Fibroblast of skin of abdomen (primary cell): ENCODE data around the gene ZFAND3.
"Not testable (repeated sequence)": the region's sequence is repeated elsewhere in the genome, so short reads cannot be mapped to it uniquely, and the experiment has no call there.

Source experiments
- DNase-seq: peaks from one replicate; pipeline ENCODE4 v3.0.0-alpha.2; 2013

ZFAND3 gene

DNA sequence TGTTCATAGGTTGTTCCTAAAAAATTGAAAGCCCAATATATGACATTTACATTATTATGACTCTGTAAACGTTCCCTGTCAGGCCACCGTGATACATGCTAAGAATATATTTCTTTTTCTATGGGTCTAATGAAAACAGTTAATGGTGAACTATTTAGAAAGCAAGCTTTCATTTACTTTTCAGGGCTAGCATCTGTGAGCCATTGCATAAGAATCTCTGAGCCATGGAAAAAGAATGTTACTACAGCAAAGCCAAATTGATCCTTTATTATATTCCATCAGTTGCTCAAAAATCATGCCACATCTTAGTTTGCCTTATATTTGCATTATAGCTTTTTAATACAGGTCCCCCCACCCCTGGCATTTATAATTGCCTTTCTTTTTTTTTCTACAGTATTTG, 275.5 kb downstream of the ZFAND3 start:
- DNase-seq: peak; percentile 74

DNA sequence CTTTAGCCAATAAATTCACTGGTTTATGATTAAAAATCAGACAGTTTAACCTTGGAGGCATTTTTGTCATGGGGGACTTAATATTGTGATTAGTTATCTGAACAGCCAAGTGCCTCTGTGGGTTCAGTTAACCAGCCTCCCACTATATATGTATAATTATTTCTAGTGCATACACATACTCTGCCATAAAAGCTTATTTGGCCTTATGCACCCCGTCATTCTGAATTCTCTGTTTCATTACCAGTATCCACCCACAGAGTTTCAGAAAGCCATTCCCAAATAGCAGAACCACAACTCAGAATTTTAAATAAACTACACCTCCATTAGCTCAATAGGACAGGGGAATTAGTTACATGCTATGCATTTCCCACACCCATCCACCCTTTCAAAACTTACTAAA, 279.7 kb downstream of the ZFAND3 start:
- DNase-seq: no peak

DNA sequence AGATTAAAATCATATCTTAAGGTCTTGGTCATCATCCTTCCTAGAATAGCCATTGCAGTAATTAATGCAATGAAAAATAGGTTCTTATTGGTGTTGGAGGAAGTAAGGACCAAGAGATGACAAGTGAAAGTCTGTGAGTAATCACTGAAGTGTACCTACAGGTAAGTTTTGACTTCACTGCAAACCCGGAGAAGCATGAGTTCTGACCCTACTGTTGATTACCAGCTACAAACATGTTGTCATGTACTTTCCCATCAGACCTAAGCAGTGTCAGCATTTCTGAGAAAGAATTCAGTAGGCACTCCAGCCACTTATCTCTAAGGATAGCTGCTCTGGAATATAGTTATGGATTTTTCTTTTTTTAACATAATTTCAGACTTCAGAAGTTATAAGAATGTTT, 280.9 kb downstream of the ZFAND3 start:
- no peak for DNase-seq

DNA sequence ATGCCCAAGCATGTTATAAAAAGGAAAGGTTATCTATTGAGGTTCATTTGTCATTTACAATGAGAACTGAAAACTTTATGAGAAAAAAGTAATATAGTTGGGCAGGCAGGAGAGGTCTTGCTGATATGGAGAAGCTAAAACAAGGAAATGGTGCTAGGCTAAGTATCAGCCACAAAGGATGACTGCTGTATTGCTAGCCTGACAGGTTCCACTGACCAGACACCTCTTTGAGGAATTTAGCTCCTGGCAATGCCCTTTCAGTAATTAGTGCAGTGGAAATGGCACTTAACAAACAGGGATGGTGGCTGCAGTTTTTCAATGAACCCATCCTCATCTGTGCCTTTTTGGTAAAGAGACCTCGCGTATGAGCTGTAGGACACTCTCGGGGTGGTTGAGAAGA, 284.4 kb downstream of the ZFAND3 start:
- DNase-seq: no peak

DNA sequence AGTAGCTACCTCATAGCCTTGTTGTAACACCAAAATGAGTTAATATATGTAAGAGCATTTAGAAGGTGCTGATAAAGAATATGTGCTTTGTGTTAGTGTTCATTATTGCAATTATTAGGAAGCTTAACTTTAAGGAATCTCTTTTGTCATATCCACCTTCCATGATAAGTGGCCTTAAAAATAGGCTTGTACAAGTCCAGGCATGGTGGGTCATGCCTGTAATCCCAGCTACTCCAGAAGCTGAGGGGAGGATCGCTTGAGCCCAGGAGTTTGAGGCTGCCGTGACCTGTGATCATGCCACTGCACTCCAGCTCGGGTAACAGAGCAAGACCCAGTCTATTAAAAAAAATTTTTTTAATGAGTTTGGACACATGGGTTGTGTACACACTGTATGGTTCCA, 285.5 kb downstream of the ZFAND3 start:
- DNase-seq: no peak

DNA sequence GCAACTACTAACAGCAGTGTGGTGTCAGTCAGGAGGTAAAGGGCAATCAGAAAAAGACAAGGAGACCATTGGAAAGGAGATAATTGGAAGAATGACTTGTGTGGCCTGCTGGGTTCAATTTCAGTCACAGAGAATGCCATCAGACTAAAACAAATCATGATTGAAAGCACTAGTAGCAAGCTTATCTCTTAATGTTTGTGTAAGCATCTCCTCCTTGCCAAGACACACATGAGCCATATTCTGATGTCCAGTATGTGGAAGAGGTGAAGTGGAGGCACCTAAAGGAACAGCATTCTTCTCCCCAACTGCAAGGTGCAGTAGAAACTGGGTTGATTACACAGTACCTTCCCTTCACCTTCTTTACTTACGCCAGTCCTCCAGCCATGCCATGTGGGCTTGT, 287.5 kb downstream of the ZFAND3 start:
- DNase-seq: no peak

DNA sequence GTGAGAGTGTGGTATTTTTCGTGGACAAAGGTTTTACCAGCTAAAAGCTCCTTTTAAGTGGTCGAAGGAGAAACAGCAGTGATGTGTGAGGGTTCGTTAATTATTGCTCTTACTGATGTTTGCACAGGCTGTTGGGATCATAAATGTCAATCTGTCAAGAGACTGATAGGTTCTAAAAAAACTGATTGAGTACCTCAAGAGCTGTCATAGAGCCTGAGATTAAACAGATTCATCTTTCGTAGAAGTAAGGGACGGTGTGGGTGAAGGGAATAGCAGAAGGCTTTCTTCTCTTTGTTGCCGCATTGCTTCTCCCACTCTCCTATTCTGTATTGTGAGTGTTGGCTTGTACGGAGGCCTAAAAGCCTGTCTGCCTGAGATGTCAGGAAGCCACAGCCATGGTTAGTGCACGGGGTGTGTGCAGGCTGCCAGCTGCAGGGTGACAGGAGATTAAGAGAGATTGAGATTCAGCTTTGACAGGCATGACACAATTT, 291.0 kb downstream of the ZFAND3 start:
- peak; percentile 27 for DNase-seq

DNA sequence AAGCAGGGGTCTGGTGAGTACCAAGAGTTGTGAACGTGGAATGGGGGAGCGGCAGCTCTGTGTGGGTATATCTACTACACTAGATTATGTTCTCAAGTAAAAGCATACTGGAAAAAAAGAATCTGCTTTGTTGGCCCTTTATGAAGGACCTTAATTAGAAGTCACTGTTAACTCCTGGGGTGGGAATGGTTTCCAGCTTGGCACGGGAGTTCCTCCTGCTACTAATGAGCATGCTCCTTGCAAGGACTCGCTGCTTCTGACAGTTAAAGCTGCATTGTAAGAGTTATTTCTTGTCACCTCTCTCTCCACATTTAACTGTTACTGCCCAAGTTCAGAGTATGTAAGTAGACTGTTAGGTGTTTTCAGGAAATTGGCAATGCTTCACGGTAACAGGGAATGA, 292.7 kb downstream of the ZFAND3 start:
- no peak for DNase-seq

DNA sequence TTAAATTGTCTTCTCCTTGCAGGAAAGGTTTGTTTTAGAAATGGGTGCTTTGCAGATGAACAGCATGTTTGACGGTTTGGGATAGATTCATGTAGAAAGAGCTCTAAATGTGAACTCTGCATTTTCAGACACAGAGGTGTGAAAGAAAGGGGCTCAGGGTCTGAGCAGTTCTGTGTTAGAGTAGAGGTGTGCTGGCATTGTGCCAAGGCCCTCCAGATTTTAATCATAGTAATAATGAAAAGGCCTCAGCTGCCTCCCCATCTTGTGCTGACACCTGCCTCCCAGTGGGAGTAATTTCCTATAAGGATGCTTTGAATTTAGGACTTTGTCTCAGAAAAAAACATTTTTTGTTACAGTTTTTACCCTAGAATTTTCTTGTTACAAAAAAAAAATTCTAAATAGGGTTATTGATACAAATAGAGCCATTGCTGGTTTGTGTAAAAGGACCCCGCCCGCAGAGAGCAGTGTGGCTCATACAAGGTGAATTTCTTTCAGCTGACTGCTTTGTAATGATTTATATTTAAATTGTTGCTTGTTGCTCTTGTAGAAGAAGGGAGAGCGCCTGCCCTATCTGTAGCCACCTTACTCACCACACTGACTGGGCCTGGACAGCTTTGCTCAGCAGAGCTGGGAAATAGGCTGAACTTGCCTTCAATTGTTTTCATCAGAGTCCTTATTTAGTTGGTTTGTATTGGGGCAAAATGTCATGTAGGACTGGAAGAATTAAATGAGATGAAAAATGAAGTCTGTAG, 294.5 kb downstream of the ZFAND3 start:
- no peak for DNase-seq

DNA sequence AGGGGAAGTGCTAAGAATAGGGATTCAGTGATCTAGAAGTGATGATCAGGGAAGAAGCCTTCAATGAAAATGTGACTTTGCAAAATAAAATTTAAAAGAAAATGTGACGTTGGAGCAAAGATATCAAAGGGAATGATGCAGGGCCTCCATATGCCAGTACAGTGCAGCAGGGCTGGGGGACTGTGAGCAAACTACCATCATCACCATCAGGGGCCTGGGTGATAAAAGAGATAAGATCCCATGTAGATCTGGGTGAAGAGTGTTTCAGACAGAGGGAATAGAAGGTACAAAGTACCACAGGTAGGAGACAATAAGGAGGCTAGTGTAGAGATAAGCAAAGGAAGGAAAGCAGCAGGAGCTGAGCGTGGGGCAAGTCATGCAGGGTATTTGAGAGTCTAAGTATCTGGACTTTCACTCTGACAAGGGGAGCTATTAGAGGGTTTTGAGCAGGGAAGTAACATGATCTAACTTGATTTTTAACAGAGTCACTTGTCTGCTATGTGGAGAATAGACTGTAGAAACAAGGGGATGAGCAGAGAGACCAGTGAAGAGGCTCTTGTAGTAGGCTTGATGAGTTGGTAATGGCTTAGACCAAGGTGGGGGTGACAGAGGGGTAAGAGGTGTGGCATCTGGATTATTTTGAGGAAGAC, 295.6 kb downstream of the ZFAND3 start:
- DNase-seq: peak; percentile 11

DNA sequence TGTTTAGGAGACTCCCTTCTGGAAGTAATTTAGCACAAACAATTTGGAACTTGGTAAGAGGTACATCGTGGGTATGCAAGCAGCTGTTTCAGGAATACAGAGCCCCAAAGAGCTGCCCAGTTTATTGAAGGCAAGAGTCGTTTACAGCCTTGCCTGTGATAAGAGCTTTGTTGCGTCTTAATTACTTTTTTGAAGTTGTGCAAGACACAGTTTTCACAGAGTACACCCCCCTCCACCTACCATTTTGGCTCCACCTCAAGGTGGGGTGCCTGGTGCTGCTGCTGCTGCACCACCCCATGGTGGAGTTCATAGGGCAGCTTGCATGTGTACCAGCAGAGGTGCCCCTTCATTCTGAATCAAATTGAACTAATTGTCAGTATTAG, 296.1 kb downstream of the ZFAND3 start:
- DNase-seq: no peak

DNA sequence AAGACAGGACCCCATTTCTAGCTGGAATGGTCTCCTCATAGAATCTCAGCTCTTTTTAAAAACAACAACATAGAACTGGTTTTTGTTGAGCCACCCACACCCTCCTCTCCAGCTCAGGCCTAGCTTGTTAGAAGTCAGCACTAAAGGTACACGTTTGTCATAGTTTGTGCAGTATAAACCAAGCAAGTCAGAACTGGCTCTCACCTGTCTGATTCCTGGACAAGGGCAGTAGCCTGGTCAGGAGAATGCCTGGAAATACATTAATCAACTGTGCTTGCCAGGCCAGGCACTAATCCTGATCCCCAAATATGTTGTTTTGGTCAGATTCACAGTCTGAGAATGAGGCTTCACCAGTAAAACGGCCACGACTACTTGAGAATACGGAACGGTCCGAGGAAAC, 296.7 kb downstream of the ZFAND3 start:
- no peak for DNase-seq

DNA sequence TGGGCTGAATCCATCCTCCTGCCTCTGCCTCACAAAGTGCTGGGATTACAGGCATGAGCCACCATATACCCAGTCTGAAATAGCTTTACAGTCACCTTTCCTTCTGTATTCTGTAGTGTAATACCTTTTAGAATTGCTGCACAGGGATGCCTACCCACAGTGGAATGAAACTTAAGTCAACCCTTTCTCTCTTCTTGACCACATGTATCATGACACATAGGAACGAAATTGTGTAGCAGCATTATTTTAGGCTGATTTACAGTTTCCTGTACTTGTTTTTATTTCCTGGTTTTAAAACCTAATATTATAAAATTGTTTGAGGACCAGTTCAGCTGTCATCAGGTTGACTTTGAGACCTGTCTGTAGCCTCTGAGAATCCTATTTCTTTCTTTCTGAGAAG, 297.8 kb downstream of the ZFAND3 start:
- DNase-seq: peak; percentile 46

DNA sequence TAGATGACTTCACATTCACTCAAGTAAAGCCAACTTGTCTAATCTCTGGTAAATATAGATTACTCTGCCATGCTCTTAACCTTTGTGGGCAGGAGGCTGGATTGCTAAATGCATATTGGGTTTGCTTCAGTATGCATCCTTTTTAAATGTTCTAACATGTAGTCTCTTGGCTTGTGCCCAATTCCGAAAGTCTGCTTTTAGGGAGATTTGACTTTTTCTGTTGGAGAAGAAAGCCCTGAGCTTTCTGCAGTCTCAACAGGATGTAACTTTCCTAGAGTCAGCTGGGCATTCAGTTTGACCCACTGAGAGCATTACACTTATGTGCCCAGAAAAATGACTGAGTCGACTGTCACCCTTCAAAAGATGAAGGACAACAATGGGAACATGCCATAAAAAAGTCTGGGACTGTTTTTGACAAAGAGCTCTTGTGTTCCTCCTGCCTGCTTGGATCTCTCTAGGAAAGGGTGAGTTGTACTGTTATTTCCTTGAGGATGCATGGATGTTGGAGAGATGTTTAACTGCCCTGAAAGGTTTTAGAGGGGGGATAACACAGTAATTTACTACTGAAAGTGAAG, 299.4 kb downstream of the ZFAND3 start:
- DNase-seq: no peak

DNA sequence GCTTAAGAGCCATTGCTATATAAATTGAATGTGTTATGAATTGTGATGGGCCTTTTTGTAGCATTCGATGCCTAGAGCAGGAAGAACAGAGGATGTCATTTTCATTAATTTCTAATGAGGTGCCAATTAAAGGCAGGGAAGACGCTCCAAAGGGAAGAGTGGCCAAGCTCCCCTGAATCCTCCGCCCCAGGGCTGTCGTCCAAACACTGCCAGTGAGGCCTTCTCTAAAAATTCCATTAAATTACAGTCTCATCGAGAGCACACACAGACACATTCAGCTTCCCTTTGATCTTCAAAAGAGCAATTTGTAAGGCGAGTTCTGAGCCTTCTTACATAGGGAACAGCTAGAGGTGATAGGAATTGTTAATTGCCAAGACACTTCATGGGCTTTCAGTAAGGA, 300.0 kb downstream of the ZFAND3 start:
- no peak for DNase-seq

DNA sequence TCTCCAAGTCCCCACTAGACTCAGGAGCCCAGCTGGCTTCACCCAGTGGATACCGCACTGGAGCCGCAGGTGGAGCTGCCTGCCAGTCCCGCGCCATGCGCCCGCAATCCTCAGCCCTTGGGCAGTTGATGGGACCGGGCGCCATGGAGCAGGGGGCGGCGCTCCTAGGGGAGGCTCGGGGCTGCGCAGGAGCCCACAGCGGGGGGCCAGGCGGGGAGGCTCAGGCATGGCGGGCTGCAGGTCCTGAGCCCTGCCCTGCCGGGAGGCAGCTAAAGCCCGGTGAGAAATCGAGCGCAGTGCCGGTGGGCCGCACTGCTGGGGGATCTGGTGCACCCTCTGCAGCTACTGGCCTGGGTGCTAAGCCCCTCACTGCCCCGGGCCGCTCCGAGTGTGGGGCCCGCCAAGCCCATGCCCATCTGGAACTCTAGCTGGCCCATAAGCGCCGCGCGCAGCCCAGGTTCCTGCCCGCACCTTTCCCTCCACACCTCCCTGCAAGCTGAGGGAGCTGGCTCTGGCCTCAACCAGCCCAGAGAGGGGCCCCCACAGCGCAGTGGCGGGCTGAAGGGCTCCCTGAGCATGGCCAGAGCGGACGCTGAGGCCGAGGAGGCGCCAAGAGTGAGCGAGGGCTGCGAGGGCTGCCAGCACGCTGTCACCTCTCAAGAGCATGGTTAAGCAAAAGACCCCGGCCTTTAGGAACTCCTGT, 304.8 kb downstream of the ZFAND3 start:
- DNase-seq: not testable (repeated sequence)

DNA sequence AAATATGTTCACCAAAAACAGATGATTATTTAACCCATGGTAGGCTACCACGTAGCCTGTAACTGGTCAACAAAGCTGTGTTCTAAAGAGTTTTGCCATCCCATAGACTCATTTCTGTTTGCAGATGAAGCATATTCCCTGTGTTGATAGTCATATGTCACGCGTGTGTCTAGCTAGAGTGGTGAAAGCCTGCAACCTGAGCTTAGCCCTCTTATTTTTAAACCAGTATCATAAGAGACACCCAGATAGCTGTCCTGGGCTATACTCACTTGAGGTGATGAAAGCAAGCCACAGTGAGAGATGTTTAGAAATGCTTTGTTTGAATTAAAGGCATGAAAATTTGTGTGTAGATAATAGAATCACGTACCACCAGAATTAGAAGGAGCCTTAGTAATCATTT, 307.8 kb downstream of the ZFAND3 start:
- DNase-seq: no peak

DNA sequence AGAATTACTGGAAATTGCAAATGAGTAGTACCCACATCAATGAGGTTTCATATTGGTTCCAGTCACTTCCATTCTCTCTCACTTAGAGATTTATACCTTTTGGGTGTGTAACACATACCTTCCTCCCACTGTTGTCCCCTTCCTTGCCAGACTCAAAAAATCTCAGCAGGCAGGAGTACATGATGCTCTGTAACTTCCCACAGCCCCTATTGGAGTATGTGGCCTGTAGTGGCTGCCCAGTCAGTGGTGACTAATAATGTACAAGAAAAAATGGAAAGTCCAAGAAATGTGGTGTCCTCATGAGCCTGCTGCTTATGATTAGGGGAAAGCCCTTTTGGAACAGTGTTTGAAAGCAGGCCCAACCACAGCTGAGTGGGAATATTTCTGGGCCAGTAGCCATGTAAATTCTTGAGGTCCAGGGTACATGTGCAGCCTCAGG, 312.0 kb downstream of the ZFAND3 start:
- peak; percentile 98 for DNase-seq

DNA sequence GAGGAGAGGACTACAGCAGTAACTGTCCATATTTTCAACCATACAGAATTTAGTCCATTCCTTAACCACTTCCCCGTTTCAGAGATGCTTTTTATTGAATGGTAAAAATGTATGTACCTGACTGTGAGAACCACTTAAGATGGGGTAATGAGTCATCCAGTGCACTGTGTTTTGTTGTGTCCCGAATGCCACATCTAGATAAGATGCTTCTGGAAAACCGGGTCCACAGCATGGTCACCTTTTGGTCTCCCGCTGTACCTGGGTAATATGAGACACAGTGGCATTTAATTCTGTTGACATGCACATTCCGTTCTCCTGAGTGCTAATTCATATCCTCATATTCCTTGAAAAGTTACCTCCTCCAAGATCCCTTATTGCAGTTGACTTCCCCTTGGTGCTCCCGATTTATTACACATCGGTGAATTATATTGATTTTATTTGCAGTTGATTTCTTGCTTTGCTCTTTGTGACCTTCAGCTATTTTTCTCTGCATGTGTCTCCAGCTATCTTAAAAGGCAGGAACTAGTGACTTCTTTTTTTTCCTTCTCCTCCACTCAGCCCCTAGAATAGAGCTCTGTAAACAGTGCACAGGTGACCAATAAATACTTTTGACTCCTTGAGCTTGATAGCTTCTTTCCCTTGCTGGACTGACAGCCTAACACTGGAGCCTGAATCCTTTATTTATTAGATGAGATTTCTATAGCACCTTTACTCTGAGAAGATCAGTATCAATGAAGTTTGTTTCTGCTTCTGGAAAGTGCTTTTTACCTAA, 314.6 kb downstream of the ZFAND3 start:
- DNase-seq: no peak

DNA sequence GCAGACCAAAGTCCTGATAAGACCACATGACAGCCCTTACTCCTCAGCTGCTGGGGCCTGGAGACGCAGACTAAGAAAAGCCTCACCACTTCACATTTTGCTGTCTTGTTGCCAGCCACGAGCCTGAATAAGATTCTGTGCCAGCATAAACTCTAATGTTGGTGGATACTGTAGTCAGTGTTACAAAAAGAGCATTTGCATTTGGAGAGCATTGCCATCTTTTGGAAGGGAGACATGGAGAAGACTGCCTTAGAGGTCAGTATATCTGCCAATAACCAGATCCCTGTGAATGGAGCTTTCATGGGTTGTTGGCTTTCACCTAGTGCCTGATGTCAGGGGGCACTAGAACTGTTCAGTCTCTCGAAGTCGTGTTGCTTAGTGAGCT, 315.2 kb downstream of the ZFAND3 start:
- DNase-seq: no peak

DNA sequence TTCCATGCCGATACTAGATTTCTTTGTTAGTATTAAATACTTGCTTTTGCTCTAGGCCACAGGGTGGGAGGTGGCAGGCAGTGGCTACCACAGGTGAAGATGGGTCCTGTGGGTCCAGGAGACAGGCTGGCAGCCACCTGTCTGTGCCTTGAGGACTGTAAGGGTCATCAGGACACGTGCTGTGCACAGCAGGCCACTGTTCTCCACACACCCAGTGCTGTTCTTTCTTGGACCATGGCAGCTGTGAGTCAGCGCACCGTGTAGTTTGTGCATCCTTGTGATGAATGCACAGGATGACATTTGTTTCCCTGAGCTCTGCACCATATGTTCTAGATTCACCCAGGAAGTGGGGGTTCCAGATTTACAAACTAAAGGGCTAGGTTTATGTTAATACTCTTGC, 317.0 kb downstream of the ZFAND3 start:
- no peak for DNase-seq

DNA sequence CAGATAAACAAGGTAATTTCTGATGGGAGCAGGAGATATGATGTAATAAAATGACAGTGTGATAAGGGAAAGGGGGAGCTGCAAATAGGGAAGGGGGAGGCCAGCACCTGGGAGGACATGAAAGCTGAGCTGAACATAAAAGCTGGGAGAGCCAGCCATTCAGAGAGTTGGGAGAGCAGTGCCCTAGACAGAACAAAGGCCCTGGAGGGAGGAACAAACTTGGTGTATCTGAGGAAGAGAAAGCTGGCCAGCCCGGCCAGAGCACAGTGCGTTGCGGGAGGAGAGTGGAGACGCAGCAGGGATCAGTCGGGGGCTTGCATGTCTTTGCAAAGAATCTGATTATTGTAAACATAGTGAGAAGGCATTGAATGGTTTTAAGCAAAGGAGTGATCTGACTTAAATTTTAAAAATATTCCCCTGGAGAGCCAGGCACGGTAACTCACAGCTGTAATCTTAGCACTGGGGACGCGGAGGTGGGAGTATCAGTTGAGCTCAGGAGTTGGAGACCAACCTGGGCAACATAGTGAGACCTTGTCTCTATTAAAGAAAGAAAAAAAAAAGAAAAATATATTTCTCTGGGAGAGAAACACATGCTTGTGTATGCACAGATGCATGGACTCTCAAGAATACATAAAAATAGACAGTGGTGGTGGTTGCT, 318.2 kb downstream of the ZFAND3 start:
- DNase-seq: no peak
